GM18505 (cell line): ENCODE data around the gene POFUT2.

Experiments used
- ATAC-seq: cut with Tn5 transposase; IDR thresholded peaks from one replicate; pipeline ENCODE4 v1.9.1; 2021; ENCODE audit not compliant: unreplicated experiment
- POLR2A ChIP-seq: IDR thresholded peaks from 4 replicates; pipeline ENCODE4 v1.6.1; 2011; ENCODE audit warnings: borderline replicate concordance; ENCODE audit not compliant: insufficient read depth, insufficient read length; ENCODE audit errors: extremely low read depth

Gene POFUT2

DNA sequence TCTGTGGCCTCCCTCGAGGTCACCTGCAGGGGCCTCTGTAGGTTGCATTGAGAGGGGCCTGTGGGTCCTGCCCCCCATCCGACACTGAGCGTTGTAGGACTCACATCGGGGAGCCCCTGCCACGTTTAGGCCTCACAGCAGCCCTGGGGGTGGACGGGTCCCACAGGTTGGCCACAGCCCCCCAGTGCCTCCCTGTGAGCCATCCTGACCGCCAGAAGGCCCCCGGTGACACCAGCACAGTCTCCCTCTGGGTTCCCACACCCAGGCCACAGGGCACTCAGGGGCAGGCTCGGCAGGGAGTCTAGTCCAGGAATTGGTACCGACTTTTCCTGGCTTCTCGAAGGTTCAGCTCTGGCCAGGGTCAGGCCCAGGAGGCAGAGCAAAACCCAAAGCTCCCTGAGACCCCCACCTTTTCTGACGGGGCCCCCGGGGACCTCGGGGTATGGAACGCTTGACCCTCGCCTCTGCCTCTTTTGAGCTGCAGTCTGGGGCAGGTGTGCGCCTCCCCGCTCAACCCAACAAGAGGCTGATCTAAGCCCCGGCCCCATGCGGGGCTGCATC is 13.9 kb upstream of the POFUT2 start:
- no peak for TF ChIP-seq POLR2A
- no peak for ATAC-seq

- no peak for TF ChIP-seq POLR2A
- ATAC-seq = no peak
These were observed 13.3 kb upstream of the POFUT2 start for GRCh38 chr21:45300786-45301520.

- no peak for ATAC-seq
- TF ChIP-seq POLR2A = no peak
These were observed 12.4 kb upstream of the POFUT2 start for GRCh38 chr21:45299864-45300785.

DNA sequence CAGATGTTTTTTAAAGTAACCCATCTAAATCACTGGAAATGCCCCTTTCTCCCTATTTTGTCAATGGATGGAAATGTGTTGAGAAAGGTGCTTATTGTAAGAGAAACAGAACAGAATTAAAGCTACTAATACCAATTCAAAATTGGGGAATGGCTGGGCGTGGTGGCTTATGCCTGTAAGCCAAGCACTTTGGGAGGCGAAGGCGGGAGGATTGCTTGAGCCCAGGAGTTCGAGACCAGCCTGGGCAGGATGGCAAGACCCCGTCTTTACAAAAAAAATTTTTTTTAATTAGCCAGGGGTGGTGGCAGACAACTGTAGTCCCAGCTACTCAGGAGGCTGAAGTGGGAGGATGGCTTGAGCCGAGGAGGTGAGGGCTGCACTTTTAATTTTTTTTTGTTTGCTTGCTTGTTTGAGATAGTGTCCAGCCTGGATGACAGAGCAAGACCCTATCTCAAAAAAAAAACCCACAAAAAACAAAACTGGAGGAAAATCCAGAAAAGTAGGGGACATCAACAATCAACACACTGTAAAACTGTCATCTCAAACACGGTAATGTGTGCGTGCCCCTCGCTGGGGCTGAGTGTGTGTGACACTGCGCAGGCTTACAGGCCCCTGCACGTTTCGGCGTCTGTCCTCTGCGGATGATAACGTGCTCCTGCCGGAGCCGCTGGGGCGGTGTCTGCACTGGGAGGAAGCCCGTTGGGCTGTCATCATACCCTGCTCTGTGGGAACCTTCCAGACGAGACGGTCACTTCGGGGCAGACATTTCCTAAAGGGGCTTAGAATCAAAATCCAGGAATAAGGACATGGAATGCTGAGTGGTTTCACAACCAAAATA is 11.6 kb upstream of the POFUT2 start:
- no peak for TF ChIP-seq POLR2A

GRCh38 chr21:45297869-45298268 is 10.2 kb upstream of the POFUT2 start:
- no peak for ATAC-seq
- no peak for TF ChIP-seq POLR2A

More for the DNA sequence above, 11.6 kb upstream of the POFUT2 start:
- ATAC-seq = no peak

GRCh38 chr21:45297329-45297728 is 9.6 kb upstream of the POFUT2 start:
- no peak for TF ChIP-seq POLR2A
- no peak for ATAC-seq

- no peak for ATAC-seq
- TF ChIP-seq POLR2A = no peak
These were observed 8.9 kb upstream of the POFUT2 start for GRCh38 chr21:45296638-45297037.

GRCh38 chr21:45295576-45296365 is 8.1 kb upstream of the POFUT2 start:
- TF ChIP-seq POLR2A = no peak
- no peak for ATAC-seq

- no peak for TF ChIP-seq POLR2A
- no peak for ATAC-seq
These were observed 7.0 kb upstream of the POFUT2 start for GRCh38 chr21:45294509-45295291.

DNA sequence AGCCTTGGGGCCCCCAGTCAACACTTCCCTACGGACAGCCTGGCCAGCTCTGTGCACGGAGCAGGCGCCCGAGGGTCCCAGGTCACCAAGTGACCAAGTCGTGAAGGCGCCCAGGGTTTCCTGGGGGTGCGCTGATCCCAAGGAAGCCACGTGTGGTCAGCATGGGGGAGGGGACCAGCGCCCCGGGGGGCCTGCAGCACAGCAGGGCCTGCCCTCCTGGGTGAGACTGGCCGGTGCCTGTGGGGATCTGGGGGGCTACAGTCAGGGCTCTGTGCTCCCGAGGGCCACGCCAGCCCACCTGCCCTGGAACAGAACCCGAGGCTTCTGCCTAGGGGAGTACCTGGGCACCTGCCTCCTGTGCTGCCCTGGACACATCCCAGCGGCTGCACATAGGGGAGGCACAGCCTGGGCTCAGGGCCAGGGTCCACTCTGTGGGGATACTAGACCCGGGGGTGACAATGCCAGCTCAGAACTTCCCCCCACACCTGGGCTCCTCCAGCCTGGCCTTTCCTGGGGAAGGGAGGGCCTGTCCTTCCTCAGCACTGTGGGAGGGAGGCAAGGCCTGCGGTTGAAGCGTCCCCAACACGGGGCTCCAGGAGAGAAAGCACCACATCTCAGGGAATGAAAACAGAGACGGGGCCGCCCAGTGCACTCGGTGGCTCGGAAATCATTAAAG is 6.2 kb upstream of the POFUT2 start:
- ATAC-seq = no peak
- TF ChIP-seq POLR2A = no peak

DNA sequence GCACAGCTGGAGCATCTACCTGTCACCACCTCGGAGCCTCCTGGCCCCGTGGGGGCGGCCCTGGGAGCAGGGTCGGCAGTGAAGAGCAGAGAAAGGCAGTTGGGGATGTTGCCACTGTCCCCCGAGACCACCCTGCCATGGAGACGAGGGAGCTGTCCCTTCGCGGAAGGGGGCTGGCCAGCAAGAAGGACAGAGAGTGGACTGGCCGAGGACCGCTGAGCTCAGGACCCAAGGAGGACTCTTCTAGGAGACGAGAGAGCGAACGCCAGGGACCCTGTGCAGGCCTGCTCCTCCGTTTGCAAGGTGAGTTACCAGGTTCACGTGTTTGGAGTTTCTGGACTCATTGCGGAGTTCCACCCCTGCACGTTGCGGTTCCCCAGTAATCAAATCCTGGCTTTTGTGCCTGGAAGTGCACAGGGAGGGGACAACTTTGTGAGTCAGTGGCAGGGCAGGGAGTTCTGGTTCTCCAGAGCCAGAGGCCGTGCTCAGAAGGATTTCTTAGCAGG is 5.6 kb upstream of the POFUT2 start:
- ATAC-seq = no peak

More for the DNA sequence above, 5.6 kb upstream of the POFUT2 start:
- TF ChIP-seq POLR2A = no peak
